SK-N-SH (cell line): Measurements from ENCODE around the gene DDA1. TPM values are rescaled to one million over a fixed set of nuclear protein-coding genes. Genes with fewer than 3 reads are reported as not detected.

Source experiments
- CTCF ChIA-PET: fragments of 300-600, 350-600 bp; formaldehyde crosslinking; extraction: SDS; loops from one replicate; lab custom pipeline; 2021; lab: Yijun Ruan, JAX
- POLR2A ChIA-PET: fragments of 350-600 bp; sonication (Branson Sonifier 250); formaldehyde crosslinking; extraction: SDS; loops from one replicate; lab custom pipeline; 2020; ENCODE audit warnings: antibody characterized with exemption, inconsistent platforms; lab: Yijun Ruan, JAX
- DNase-seq: peaks from one replicate; pipeline ENCODE4 v3.0.0; 2012
- H2AFZ ChIP-seq: fragments of 200-600 bp; sonication (generic); 2 replicates; pipeline ENCODE4 v1.8.1; 2016; ENCODE audit warnings: antibody characterized with exemption, mild to moderate bottlenecking, low read depth
- H3F3A ChIP-seq: fragments of 200-600 bp; sonication (generic); replicated peaks from 2 replicates; pipeline ENCODE3; 2016; ENCODE audit warnings: antibody characterized with exemption, mild to moderate bottlenecking; ENCODE audit not compliant: insufficient read depth
- H3K27ac ChIP-seq, 2 experiments: fragments of 200-500 bp in 1 of 2; fragments of 200-600 bp in 1 of 2; sonication (Bioruptor generic) in 1 of 2; sonication (generic), shearing (Covaris generic) in 1 of 2; 2 replicates each; pipeline versions ENCODE4 v1.5.1 to v1.6.1; 2014 to 2016; ENCODE audit warnings: low read depth in 2 of 2, inconsistent platforms in 1 of 2, low read length in 1 of 2, mild to moderate bottlenecking in 1 of 2, mixed read lengths in 1 of 2
- H3K27me3 ChIP-seq: fragments of 200-600 bp; sonication (generic), shearing (Covaris generic); 2 replicates; pipeline ENCODE4 v1.6.1; 2016; ENCODE audit warnings: mixed run types; ENCODE audit not compliant: insufficient read depth
- H3K36me3 ChIP-seq, 2 experiments: fragments of 200-500 bp in 1 of 2; fragments of 200-600 bp in 1 of 2; sonication (Bioruptor generic) in 1 of 2; sonication (generic) in 1 of 2; replicated peaks in 1 of 2; 2 replicates each; pipeline versions ENCODE3 to v1.5.1; 2014 to 2016; ENCODE audit warnings: low read length in 1 of 2, mild to moderate bottlenecking in 1 of 2; ENCODE audit not compliant: insufficient read depth in 2 of 2, control insufficient read depth in 1 of 2
- H3K4me1 ChIP-seq, 2 experiments: fragments of 200-500 bp in 1 of 2; fragments of 200-600 bp in 1 of 2; sonication (Bioruptor generic) in 1 of 2; sonication (generic), shearing (Covaris generic) in 1 of 2; 2 replicates each; pipeline versions ENCODE4 v1.5.1 to v1.6.1; 2014 to 2016; ENCODE audit warnings: low read depth in 1 of 2, low read length in 1 of 2, mixed run types in 1 of 2; ENCODE audit not compliant: insufficient read depth in 2 of 2, control insufficient read depth in 1 of 2
- H3K4me2 ChIP-seq: fragments of 200-600 bp; sonication (generic), shearing (Covaris generic); 2 replicates; pipeline ENCODE4 v1.6.1; 2017; ENCODE audit warnings: mixed run types
- H3K4me3 ChIP-seq, 2 experiments: fragments of 200-500 bp in 1 of 2; fragments of 200-600 bp in 1 of 2; sonication (Bioruptor generic) in 1 of 2; sonication (generic), shearing (Covaris generic) in 1 of 2; 2 replicates each; pipeline versions ENCODE4 v1.5.1 to v1.8.1; 2014 to 2016; ENCODE audit warnings: low read depth in 2 of 2, inconsistent platforms in 1 of 2, low read length in 1 of 2, mild to moderate bottlenecking in 1 of 2, mixed read lengths in 1 of 2, moderate library complexity in 1 of 2
- H3K79me2 ChIP-seq: fragments of 200-600 bp; sonication (generic); 2 replicates; pipeline ENCODE4 v1.8.1; 2017; ENCODE audit warnings: mild to moderate bottlenecking; ENCODE audit not compliant: insufficient read depth
- H3K9ac ChIP-seq: fragments of 200-600 bp; sonication (generic); 2 replicates; pipeline ENCODE4 v1.6.1; 2017; ENCODE audit warnings: mixed run types
- H3K9me2 ChIP-seq: fragments of 200-600 bp; sonication (generic); 2 replicates; pipeline ENCODE4 v1.6.1; 2017; ENCODE audit warnings: mixed run types
- H3K9me3 ChIP-seq: fragments of 200-600 bp; sonication (generic); 2 replicates; pipeline ENCODE4 v1.6.1; 2017; ENCODE audit warnings: mixed run types, mild to moderate bottlenecking, moderate library complexity
- H4K20me1 ChIP-seq: fragments of 200-600 bp; sonication (generic); 2 replicates; pipeline ENCODE4 v1.6.1; 2017; ENCODE audit warnings: mild to moderate bottlenecking, mixed run types; ENCODE audit not compliant: insufficient read depth
- CHD2 ChIP-seq: fragments of 150-350 bp; IDR thresholded peaks from 2 replicates; pipeline ENCODE4 v1.6.1; 2018; ENCODE audit warnings: low read length; ENCODE audit not compliant: partially characterized antibody
- EP300 ChIP-seq, 2 experiments: IDR thresholded peaks; 2 replicates each; pipeline versions ENCODE4 v1.4.0 to v1.6.1; 2012; ENCODE audit warnings: borderline replicate concordance in 1 of 2, low read depth in 1 of 2, low read length in 1 of 2
- IRF3 ChIP-seq: fragments of 150-350 bp; IDR thresholded peaks from 2 replicates; pipeline ENCODE4 v1.6.1; 2016; ENCODE audit warnings: mild to moderate bottlenecking, low read depth, low read length
- MAX ChIP-seq: IDR thresholded peaks from 2 replicates; pipeline ENCODE4 v1.4.0; 2012; ENCODE audit warnings: low read depth
- POLR2AphosphoS5 ChIP-seq: IDR thresholded peaks from 2 replicates; pipeline ENCODE4 v1.6.1; 2012; ENCODE audit warnings: low read depth, low read length
- RAD21 ChIP-seq: IDR thresholded peaks from 2 replicates; pipeline ENCODE4 v1.6.1; 2012; ENCODE audit warnings: mild to moderate bottlenecking, low read length
- RCOR1 ChIP-seq: fragments of 150-350 bp; IDR thresholded peaks from 2 replicates; pipeline ENCODE4 v1.6.1; 2017; ENCODE audit warnings: antibody characterized with exemption, low read length
- RXRA ChIP-seq: IDR thresholded peaks from 2 replicates; pipeline ENCODE4 v1.4.0; 2012; ENCODE audit warnings: low read depth, mild to moderate bottlenecking, borderline replicate concordance
- TCF12 ChIP-seq: IDR thresholded peaks from 2 replicates; pipeline ENCODE4 v1.4.0; 2012
- ZBTB33 ChIP-seq: IDR thresholded peaks from 2 replicates; pipeline ENCODE4 v1.4.0; 2012; ENCODE audit warnings: low read depth, borderline replicate concordance
- WGBS: methylation state at CpG from one replicate; pipeline ENCODE4 v1.1.6; 2017; ENCODE audit warnings: low lambda C conversion rate; 5-methylcytosine and 5-hydroxymethylcytosine counted together
- polyA plus RNA-seq, 3 experiments: library from polyadenylated mRNA; depleted of rRNA; stranded (reverse); fragments of >200 nt; gene quantifications; 2 replicates each; pipeline ENCODE4 v1.2.3, GENCODE V29; 2012

Gene DDA1
- polyA plus RNA-seq, 1 of the 3 experiments (the other 2 are of a cell fraction), result 135 TPM

- no peak for TF ChIP-seq POLR2AphosphoS5
- TF ChIP-seq CHD2, result no peak
Measured at GRCh38 chr19:17357078-17357666, 47.8 kb downstream of the DDA1 start (continued).

GRCh38 chr19:17357724-17358123, 48.4 kb downstream of the DDA1 start:
- Histone ChIP-seq H3K4me2 (no peak overlapping the region), H3F3A (no peaks in the 10 kb centered on the region), H3K27me3 (no peaks in the 10 kb centered on the region), H3K36me3 (no peaks in the 10 kb centered on the region), H3K9me3 (no peaks in the 10 kb centered on the region), H3K27ac (no peak overlapping the region), H3K79me2 (no peaks in the 10 kb centered on the region), H3K4me3 (no peak overlapping the region), H2AFZ (no peak overlapping the region), H3K9ac (no peak overlapping the region), H3K4me1 (no peaks in the 10 kb centered on the region), H3K9me2 (no peaks in the 10 kb centered on the region), H4K20me1 (no peaks in the 10 kb centered on the region)
- DNase-seq, result no peak
- no peak for TF ChIP-seq ZBTB33
- TF ChIP-seq EP300 (IDR thresholded peaks at IDR 0.05; ENCODE audit: borderline replicate concordance in 1 of 2, low read depth in 1 of 2, low read length in 1 of 2), result no peak
- TF ChIP-seq CHD2, result no peak
- ChIA-PET CTCF (interaction anchor here (1.0 to 3.7 kb wide), 6 partner anchors 9 to 32 kb away, joined by 4 to 20 read pairs (median 5); no protein-coding TSS in a partner anchor), POLR2A (no interaction called here)
- 66% methylated on average over 7 of the region's 11 CpGs for WGBS

GRCh38 chr19:17358395-17358794, 49.0 kb downstream of the DDA1 start:
- Histone ChIP-seq H3K4me3 (no peak overlapping the region), H2AFZ (no peak overlapping the region), H3K27me3 (no peaks in the 10 kb centered on the region), H3F3A (no peaks in the 10 kb centered on the region), H3K9me3 (no peaks in the 10 kb centered on the region), H3K79me2 (no peaks in the 10 kb centered on the region), H3K4me1 (no peaks in the 10 kb centered on the region), H3K27ac (no peak overlapping the region), H3K4me2 (no peak overlapping the region), H3K9me2 (no peaks in the 10 kb centered on the region), H3K9ac (no peak overlapping the region), H4K20me1 (no peaks in the 10 kb centered on the region), H3K36me3 (no peaks in the 10 kb centered on the region)
- no peak for DNase-seq
- TF ChIP-seq RXRA (no peak), MAX (no peak), RAD21 (no peak), EP300 (IDR thresholded peaks at IDR 0.05; ENCODE audit: borderline replicate concordance in 1 of 2, low read depth in 1 of 2, low read length in 1 of 2) (no peak), RCOR1 (no peak), IRF3 (no peak), ZBTB33 (no peak), CHD2 (no peak), TCF12 (no peak)
- ChIA-PET CTCF (interaction anchor here (1.0 to 3.7 kb wide), 5 partner anchors 9 to 31 kb away, joined by 4 to 20 read pairs (median 4); no protein-coding TSS in a partner anchor), POLR2A (no interaction called here)
- 64% methylated on average over 3 of the region's 7 CpGs for WGBS
